HAP-1 (cell line): ENCODE results near the gene MRRF.

Experiments
- DNase-seq, 2 experiments: peaks; one replicate each; pipeline ENCODE4 v3.0.0-alpha.2; 2016 to 2020; ENCODE audit warnings: low spot score in 2 of 2
- H3K27me3 ChIP-seq: fragments of 250-450 bp; sonication (Bioruptor Pico); 2 replicates; pipeline ENCODE4 v1.5.1; 2020; ENCODE audit warnings: low read depth, mild to moderate bottlenecking, moderate library complexity
- H3K36me3 ChIP-seq: fragments of 250-450 bp; sonication (Bioruptor Pico); replicated peaks from 2 replicates; pipeline ENCODE4 v1.5.1; 2020; ENCODE audit warnings: mild to moderate bottlenecking
- H3K4me1 ChIP-seq: fragments of 250-450 bp; sonication (Bioruptor Pico); 2 replicates; pipeline ENCODE4 v1.5.1; 2020; ENCODE audit warnings: mild to moderate bottlenecking
- H3K4me3 ChIP-seq: fragments of 250-450 bp; sonication (Bioruptor Pico); 2 replicates; pipeline ENCODE4 v1.5.1; 2020; ENCODE audit warnings: mild to moderate bottlenecking, moderate library complexity
- H3K9me3 ChIP-seq: fragments of 250-450 bp; sonication (Bioruptor Pico); 2 replicates; pipeline ENCODE4 v1.5.1; 2020; ENCODE audit warnings: mild to moderate bottlenecking, moderate library complexity
- in situ Hi-C: fragments of 300-500 bp; cut with MboI; formaldehyde crosslinking; loops from 3 replicates; pipeline ENCODE4 v1.14.3; 2020; ENCODE audit warnings: low sequenced_read_pairs, inconsistent platforms, mixed read lengths

The MRRF gene

DNA sequence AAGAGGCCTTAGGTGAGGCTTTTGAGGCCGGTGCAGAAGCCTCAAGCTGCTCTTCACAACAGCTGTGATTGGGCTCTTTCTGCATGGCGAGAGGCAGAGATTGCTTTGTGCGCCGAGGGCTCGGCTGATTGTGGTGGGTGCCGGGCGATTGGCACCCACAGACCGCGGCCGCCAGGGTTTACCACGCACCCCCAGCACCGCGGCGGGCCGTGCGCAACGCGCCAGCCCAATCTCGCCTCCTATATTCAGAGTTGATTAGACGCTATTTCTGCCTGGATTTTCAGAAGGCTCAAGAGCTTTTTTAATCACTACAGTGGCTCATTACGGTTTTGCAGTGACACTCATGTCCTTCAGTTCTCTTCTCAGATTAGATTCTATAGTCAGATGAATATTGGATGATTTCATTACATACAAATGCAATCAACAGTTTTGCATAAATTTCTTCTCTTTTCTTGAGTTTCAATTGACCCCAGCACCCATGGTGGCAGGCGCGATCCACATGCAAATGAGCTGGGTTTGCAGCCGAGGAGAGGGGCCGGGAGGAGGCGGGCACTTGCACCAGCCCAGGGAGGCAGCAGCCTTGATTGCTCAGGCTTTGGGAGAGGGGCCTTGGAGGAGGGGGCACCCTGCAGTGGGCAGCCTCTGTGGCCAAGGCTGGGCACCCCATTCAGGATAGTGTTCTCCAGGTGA lies 72.3 kb downstream of the MRRF start:
- H3K27me3 ChIP-seq = no peaks in the 10 kb centered on the region
- no peaks in the 10 kb centered on the region for H3K36me3 ChIP-seq
- in situ Hi-C loops = no loop called here
- peaks cover 8% of the 10 kb centered on the region for H3K4me1 ChIP-seq
- no peak overlapping the region for H3K4me3 ChIP-seq
- no peak for DNase-seq
- H3K9me3 ChIP-seq = no peaks in the 10 kb centered on the region

DNA sequence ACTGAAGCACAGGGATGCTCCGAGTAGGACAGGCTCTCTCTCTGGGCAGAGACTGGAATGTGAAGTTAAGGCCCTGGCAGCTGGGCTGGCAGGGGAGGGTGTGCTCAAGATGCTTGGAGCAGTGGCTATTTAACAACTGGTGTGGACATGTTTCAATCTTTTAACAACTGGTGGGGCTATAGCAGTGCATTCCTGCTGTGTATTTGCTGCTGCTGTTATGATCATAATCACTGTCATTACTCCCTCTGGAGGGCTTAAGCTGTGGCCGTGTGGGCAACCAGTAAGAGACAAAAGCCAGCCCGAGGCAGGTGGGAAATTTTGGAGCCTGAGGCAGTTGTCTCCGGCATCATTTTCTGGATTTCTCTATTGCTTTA lies 72.9 kb downstream of the MRRF start:
- H3K4me1 ChIP-seq = peaks cover 4% of the 10 kb centered on the region
- H3K9me3 ChIP-seq = no peaks in the 10 kb centered on the region
- no peak overlapping the region for H3K4me3 ChIP-seq
- no peak for DNase-seq
- no peaks in the 10 kb centered on the region for H3K27me3 ChIP-seq
- in situ Hi-C loops = no loop called here
- H3K36me3 ChIP-seq = no peaks in the 10 kb centered on the region

DNA sequence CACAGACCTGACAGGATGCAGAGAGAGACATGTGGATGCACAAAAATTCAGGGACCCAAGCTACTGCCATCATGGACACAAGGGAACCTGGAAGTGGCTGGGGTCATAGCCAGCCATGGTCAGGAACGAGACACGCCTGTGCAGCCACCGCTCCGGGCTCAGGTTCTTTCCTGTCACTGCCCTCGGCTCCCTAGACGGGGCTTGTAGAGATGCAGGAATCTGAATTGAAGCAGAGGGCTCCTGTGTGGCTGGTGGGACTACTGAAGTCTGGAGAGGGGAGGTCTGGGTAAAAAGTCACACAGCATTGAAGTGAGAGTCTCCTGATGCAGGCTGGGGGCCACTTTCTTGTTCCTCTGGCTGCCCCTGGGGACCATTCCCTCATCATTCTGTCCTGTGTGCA lies 73.9 kb downstream of the MRRF start:
- DNase-seq = no peak
- H3K4me1 ChIP-seq = no peaks in the 10 kb centered on the region
- H3K9me3 ChIP-seq = no peaks in the 10 kb centered on the region
- no peaks in the 10 kb centered on the region for H3K27me3 ChIP-seq
- no peak overlapping the region for H3K4me3 ChIP-seq
- in situ Hi-C loops = no loop called here
- H3K36me3 ChIP-seq = no peaks in the 10 kb centered on the region

DNA sequence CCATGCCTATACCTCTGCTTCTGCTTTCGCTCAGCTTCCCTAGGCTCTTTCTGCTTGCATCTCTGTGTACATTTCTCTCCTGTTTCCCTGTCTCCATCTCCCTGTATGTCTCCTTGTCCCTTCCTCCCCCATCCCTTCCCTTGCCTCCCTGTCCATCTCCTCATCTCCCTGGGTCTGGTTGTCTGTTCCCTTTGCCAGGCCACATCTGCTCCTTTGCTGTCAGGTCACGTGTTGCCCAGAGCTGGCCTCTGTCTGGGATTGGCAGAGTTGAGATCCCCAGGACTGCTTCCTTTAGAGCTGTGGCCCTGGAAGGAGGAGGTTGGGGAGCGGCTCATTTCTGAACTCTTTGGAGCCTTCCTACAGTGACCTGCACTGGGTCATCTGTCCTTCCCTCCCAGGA lies 74.3 kb downstream of the MRRF start:
- H3K4me3 ChIP-seq = no peak overlapping the region
- no peaks in the 10 kb centered on the region for H3K4me1 ChIP-seq
- no peaks in the 10 kb centered on the region for H3K27me3 ChIP-seq
- H3K36me3 ChIP-seq = no peaks in the 10 kb centered on the region
- in situ Hi-C loops = no loop called here
- no peak for DNase-seq
- no peaks in the 10 kb centered on the region for H3K9me3 ChIP-seq

DNA sequence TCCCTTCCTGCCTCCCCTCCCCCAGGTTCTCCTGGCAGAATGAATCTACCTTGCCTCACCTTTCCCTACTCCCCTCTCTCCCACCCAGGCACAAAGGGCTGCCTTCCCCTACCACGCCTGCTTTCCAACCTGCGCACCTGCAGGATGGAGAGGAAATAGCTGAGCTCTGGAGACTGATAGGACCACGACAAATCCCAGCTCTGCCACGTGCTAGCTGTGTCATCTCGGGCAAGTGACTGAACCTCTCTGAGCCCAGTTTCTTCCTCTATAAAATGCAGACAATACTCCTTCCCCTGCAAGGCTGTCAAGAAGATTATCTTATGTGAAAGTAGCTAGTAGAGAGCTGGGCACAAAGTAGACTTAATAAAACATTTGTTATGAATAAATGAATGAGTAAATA lies 74.9 kb downstream of the MRRF start:
- no peak for DNase-seq
- Histone ChIP-seq H3K4me3 (no peak overlapping the region), H3K4me1 (no peaks in the 10 kb centered on the region), H3K36me3 (no peaks in the 10 kb centered on the region), H3K27me3 (no peaks in the 10 kb centered on the region), H3K9me3 (no peaks in the 10 kb centered on the region)
- in situ Hi-C loops = no loop called here

DNA sequence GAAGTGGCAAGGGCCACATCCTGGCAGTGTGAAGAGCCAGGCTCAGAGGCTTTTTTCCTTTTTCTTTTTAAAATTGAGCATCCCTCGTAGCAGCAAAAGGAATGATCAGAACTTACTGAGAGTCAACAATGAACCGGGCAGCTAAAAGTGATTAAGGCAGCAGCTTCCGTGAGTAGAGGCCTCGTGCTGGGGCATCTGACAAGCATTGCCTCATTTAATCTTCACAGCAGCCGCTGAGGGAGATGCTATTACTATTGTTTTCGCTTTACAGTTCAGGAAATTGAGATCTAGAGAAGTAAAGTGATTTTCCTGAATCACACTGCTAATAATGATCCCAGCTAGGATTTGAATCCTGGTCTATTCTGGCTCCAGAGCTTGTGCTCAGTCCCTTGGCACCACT lies 75.5 kb downstream of the MRRF start:
- H3K9me3 ChIP-seq = no peaks in the 10 kb centered on the region
- DNase-seq = no peak
- in situ Hi-C loops = loop anchor here (10.0 kb wide), 1 partner anchor 795 kb away; no protein-coding TSS in a partner anchor
- H3K4me1 ChIP-seq = no peaks in the 10 kb centered on the region
- H3K36me3 ChIP-seq = no peaks in the 10 kb centered on the region
- no peaks in the 10 kb centered on the region for H3K27me3 ChIP-seq
- H3K4me3 ChIP-seq = no peak overlapping the region

DNA sequence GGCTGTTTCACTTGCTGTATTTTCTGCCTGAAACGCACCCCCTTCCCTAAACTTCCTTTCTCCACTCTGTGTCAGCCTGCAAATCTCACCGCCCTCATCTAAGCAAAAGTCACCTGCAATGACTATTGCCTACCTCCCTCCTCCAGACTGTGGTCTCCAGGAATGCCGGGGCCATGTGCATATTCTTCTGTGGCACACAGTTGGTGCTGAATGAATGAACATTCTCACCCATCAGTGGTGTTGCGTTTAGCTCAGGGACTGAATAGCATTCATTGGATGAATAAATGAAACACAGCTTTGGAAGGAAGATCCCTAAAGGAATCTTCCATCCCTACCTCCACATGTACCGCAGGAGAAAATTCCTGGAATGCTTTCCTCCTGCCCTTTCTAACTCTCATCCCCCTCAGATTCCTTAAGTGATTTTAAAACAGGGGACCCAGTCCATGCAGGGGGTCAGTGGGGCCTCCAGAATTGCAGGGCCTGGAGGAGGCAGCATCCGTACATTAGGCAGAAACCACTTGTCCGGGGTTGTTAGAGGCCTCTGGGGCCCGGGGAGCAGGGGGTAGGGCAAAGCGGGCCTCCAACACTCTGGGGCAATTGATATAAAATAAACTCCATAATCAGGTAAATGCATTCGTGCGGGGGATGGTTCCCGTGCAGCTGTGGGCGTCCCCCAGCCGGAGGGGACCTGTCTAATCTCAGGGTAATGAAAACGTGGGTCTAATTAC lies 77.8 kb downstream of the MRRF start:
- no peak for DNase-seq
- in situ Hi-C loops = loop anchor here (10.0 kb wide), 1 partner anchor 798 kb away; no protein-coding TSS in a partner anchor
- Histone ChIP-seq H3K4me1 (no peaks in the 10 kb centered on the region), H3K27me3 (no peaks in the 10 kb centered on the region), H3K9me3 (no peaks in the 10 kb centered on the region), H3K4me3 (no peak overlapping the region), H3K36me3 (no peaks in the 10 kb centered on the region)

DNA sequence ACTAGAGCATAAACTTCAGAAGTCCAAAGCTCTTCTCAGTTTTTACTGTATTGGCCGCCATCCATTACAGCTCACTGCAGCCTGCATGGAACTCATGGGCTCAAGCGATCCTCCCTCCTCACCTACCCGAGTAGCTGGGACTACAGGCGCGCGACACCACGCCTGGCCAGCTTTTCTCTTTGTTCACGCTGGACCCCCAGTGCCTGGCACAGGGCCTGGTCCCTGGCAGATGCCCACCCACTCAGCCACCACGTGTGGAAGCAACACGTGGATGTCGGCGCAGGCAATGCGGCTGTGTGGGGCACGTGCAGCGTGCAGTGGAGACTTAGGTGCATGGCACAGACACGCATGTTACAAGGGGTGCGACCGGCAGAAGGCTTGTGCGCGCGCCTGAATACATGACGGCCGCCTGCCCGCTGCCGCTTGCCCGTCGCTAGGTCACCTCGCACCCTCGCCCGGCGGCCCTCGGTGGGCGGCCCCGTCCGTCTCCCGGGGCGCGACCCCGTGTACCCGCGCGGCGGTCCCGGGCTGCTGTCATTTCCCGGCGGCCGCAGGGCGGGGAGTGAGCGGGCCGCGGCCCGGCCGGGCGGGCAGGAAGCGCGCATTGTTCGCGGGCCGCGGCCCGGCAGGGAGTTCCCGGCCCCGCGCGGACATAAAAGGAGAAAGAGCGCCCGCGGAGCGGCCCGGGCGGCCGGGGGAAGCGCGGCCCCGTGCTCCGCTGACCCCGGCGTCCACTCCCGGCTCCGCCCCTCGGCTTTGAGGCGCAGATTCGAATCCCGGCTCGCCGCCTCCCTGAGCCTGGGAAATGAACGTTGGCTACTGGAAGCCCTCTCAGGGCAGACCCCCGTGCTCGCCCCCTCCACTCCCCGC lies 82.0 kb downstream of the MRRF start:
- Histone ChIP-seq H3K9me3 (no peaks in the 10 kb centered on the region), H3K27me3 (0 out of 2 replicates have a peak, but pooled peaks cover 2% of the 10 kb centered on the region), H3K36me3 (no peaks in the 10 kb centered on the region), H3K4me1 (no peaks in the 10 kb centered on the region), H3K4me3 (no peak overlapping the region)
- in situ Hi-C loops = loop anchor here (5.0 to 10.0 kb wide), 2 partner anchors 224 to 802 kb away; no protein-coding TSS in a partner anchor
- DNase-seq = no peak

DNA sequence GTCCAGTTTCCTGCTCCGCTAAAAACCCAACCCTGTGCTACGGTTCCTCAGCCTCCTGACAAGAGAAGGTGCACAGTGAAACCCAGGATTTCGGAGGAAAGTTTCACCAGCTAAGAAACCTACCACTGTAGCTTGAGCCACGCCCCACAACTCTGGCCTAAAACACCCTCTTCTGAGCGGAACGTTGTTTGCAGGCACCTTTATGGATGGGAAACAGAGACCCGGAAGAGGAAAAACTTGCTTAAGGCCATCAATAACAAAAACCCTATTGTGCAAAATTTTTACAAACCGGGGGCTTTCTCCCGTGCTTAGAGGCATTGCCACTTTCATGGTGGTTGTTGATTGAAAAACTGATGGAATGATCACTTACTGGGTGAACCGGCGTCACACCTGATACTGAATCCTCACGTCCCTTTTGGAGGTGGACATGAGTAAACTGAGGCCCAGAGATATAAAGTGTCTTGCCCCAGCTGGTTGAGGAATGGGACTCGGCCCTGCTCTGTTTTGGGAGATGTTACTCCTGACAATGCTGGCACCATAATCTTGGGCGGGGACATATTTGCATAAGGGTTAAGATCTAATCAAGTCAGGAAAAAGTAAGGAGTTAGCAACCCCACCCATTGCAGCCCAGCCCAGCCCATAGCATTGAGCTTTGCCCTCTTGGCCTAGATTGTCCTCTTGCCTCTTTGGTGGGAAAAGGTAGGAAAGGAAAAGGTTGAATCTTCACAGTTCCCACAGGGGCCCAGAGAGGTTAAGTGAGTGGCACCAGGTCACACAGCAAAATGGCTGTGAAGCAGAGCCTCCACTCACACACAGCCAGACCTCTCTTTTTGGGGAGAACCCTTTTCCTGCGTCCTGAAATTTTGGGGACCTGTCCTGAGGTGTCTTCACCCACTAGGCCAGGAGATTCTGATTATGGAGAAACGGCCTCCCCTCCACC lies 82.9 kb downstream of the MRRF start:
- Histone ChIP-seq H3K4me1 (no peaks in the 10 kb centered on the region), H3K36me3 (no peaks in the 10 kb centered on the region), H3K4me3 (no peak overlapping the region), H3K9me3 (no peaks in the 10 kb centered on the region), H3K27me3 (0 out of 2 replicates have a peak, but pooled peaks cover 2% of the 10 kb centered on the region)
- in situ Hi-C loops = loop anchor here (5.0 to 10.0 kb wide), 2 partner anchors 225 to 803 kb away; no protein-coding TSS in a partner anchor
- no peak for DNase-seq

DNA sequence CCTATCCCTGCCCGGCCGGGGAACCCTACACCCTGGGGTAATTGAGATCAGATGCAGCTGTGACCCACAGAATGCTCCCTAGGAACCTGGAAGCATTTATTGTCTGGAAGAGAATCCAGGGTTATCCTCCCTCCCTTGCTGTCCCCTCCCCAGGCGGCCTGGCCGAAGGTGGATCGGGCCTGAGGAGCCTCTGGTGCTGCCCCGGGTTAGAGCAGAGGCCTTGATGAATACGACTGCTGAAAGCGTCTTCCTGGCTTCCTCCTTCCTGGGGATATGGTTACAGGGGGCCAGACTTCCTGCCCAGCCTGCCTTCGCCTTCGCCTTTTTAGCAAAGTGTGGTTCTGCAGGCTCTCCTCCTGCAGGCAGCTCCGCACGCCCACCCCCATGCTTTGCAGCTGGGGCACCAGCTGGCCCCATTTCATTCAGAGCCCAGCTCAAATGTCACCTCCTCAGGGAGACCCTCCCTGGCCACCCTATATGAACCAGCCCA lies 83.7 kb downstream of the MRRF start:
- Histone ChIP-seq H3K9me3 (no peaks in the 10 kb centered on the region), H3K4me3 (no peak overlapping the region), H3K4me1 (no peaks in the 10 kb centered on the region), H3K36me3 (no peaks in the 10 kb centered on the region), H3K27me3 (0 out of 2 replicates have a peak, but pooled peaks cover 2% of the 10 kb centered on the region)
- no peak for DNase-seq
- in situ Hi-C loops = loop anchor here (5.0 to 10.0 kb wide), 2 partner anchors 226 to 804 kb away; no protein-coding TSS in a partner anchor

DNA sequence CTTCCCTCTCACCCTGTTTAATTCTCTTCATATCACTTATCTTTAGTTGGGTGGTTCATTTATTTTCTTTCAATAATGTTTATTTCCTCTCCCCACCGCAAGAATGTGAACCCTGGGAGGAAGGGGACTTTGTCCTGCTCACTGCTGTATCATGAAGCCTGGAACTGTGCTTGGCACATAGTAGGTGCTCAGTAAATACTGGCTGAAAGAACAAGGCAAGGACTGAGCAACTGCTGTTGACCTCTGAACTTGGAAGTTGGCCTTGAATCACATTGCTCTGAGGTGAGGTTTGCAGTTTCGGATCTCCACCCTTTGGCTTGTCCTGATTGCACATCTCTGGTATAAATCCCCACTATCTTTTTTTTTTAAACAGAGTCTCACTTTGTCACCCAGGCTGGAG lies 84.1 kb downstream of the MRRF start:
- Histone ChIP-seq H3K27me3 (0 out of 2 replicates have a peak, but pooled peaks cover 2% of the 10 kb centered on the region), H3K9me3 (no peaks in the 10 kb centered on the region), H3K4me3 (no peak overlapping the region), H3K4me1 (no peaks in the 10 kb centered on the region), H3K36me3 (no peaks in the 10 kb centered on the region)
- no peak for DNase-seq
- in situ Hi-C loops = loop anchor here (5.0 to 10.0 kb wide), 2 partner anchors 226 to 804 kb away; no protein-coding TSS in a partner anchor

DNA sequence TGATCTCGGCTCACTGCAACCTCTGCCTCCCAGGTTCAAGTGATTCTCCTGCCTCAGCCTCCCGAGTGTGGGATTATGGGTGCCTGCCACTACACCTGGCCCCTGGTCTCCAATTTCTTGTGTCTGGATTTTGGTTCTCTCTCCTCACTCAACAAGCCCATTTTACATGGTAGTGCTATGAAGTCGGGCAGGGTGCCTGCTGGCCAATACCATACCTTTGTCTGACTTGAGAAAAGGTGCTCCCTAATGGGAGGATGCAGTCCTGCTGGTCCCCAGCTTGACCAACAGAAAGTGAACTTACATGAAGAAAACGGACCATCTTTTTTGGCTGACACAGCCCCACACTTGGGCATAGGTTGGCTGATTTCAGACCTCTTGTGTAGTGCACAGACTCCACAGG lies 84.5 kb downstream of the MRRF start:
- in situ Hi-C loops = loop anchor here (5.0 to 10.0 kb wide), 2 partner anchors 227 to 804 kb away; no protein-coding TSS in a partner anchor
- H3K27me3 ChIP-seq = 0 out of 2 replicates have a peak, but pooled peaks cover 2% of the 10 kb centered on the region
- no peaks in the 10 kb centered on the region for H3K9me3 ChIP-seq
- no peak overlapping the region for H3K4me3 ChIP-seq
- no peaks in the 10 kb centered on the region for H3K4me1 ChIP-seq
- no peaks in the 10 kb centered on the region for H3K36me3 ChIP-seq
- DNase-seq = no peak
